Activated CD4-positive, alpha-beta T cell treated with anti-CD3 and anti-CD28 coated beads for 24 hours (primary cell): ENCODE data around the gene DOCK3.
"Not testable (repeated sequence)": the region's sequence is repeated elsewhere in the genome, so short reads cannot be mapped to it uniquely, and the experiment has no call there.

Experiments used
- DNase-seq, 2 donors: peaks; one replicate each; pipeline ENCODE4 v3.0.0-alpha.2; 2020; ENCODE audit warnings: low read depth in 2 of 2

The DOCK3 gene

DNA sequence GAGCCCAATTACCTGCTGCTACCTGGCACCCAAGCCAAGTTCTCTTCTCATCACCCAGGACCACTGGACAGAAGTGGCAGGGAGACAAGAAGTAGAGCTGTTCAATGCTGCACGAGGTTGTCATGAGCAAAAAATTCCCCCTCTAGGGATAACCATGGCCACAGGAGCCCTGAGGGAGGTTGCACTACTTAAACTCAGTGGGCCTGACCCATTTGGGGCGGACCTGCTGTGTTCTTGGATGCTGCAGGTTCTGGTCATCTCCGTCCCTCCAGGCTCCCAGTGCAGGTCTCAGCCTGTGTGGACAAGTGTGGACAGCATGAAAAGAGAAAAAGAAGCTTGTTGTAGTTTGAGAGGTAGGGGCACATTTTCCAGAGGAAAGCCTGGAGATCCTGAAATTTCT lies 684.3 kb downstream of the DOCK3 start:
- DNase-seq: no peak

DNA sequence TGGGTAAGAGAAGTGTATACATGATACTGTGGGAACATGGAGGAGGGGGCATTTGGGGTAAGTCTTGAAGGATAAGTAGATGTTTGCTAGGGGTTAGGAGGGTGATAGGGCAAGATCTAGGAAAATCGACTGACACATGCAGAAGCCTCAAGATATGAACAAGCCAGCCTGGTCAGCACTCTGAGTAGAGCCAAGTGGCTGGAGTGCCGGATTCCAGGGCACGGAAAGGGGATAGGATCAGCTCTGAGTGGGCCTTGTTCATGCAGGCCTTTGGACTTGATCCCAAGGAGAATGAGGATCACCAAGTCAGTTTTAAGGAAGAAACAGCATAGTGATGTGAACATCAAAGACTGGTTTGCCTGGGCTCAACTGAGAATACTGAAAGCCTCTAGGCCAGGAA lies 686.1 kb downstream of the DOCK3 start:
- DNase-seq: no peak

- no peak for DNase-seq
These were observed 687.0 kb downstream of the DOCK3 start for GRCh38 chr3:51361746-51362145.

GRCh38 chr3:51362476-51362875 lies 687.7 kb downstream of the DOCK3 start:
- DNase-seq: no peak

- DNase-seq: not testable (repeated sequence)
These were observed 693.5 kb downstream of the DOCK3 start for GRCh38 chr3:51368276-51368675.

DNA sequence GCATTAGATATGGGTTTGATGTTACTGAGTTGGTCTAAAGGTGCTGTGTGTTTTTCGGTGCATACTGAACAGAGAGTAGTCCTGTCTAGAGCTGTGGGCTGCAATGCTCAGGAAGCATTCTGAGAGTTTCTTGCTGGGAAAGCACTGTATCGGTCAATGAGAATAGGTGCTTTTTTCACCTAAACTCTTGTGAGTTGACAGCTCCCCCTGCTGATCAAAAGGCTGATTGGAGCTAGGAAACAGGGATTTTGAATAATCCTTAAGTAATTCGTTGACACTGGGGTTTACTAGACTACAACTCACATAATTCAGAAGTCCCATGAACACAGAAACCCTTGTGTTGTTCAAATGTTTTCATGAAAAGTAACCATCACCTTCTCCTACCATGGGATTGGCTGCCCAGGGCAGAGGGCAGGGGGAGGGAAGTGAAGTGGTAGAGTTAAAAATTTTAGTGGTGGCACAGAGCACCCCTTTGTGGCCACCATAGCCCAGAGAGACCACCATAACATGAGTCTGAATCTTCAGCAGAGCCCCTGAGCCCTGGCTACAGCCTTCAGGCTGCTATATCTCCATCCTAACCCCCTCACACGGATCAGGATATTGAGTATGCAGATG lies 697.3 kb downstream of the DOCK3 start:
- DNase-seq: peak in 1 of 2 donors; percentile 44

DNA sequence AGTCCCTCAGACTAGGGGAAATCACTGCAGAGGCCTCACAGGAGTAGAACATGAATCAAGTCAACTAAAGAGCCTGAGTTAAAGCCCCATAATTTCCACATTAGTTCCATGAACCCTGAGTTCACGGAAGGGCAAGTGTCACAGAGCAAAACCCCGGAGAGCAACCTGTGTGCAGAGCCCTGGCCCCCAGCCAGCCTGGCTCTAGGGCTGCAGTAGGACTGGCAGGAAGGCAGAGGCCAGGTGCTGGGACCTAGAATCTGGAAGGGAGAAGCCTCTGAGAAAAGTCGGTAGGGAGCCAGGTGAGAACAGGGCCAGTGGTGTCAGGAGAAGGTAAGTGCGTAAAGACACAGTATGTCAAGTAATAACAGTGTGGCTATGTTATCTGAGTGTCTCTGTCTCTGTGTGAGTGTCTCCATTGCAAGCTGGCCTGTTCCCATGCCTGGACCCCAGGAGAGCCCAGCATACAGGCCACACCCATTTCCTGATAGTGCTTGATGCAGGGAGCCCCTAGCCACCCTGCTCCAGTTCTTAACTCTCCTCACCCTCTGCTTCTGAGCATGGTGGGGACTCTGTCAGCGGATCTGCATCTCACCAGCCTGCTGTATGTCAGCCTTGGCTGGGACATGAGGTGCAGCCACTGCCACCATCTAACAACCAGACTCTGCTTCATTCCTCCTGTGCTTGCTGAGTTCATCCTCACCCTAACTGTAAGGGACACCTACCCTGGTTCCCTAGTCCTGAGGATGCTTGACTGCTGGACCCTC lies 699.1 kb downstream of the DOCK3 start:
- DNase-seq: no peak

DNA sequence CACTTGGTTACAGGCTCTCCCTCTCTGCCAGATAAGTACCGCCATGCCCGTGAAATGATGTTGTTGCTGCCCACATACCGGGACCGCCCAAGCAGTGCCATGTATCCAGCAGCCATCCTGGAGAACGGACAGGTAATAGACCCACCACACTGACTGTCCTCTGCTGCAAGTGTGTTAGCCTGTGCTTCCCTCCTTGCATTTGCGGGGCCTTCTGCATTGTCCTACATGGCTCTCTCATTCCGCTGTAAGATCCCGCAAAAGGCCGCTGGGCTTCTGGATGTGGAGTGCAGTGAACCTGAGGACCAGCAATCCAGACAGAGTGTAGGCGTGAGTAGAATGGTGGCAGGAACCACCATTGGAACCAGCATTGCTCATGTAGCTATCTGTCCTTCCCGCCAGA lies 699.7 kb downstream of the DOCK3 start:
- DNase-seq: no peak

DNA sequence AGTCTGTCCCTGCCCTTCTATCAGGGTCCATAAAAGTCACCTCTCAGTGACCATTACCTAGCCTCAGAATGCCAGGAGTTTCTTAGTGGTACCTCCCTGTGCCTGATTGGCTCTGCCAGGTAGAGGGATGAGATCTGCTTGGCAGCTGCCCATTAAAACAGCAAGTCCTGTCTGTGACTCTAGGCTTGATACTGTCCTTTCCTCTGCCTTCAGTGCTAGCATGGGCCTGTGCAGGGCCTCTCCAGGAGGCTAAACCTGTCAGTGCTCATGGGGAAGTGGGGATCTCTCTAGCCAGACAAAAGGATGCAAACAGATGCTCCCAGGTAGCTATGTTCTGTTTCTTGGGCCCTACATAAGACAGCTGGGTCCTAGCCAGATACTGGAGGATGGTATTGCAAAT lies 700.4 kb downstream of the DOCK3 start:
- DNase-seq: no peak

GRCh38 chr3:51375571-51375970 lies 700.8 kb downstream of the DOCK3 start:
- DNase-seq: no peak

- no peak for DNase-seq
These were observed 703.3 kb downstream of the DOCK3 start for GRCh38 chr3:51378065-51378464.

DNA sequence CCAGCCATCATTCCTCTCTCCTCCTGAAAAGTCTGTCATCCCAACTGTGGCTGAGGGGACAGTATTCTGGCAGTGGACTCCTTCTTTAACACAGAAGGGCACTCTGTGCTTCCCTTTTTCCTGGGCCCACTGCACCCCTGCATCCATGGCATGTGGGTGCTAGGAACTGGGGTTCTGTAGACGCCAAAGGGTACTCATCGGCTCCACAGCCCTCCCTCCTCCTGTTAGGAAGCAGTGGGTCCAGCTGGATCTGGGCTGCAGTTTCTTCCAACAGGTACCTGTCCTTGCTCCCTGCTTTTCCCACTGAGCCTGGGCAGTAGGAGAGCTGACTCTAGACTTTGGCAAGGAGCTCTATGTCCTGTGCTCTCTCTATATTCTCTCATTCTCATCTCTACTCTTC lies 704.0 kb downstream of the DOCK3 start:
- DNase-seq: no peak

- DNase-seq: no peak
These were observed 704.6 kb downstream of the DOCK3 start for GRCh38 chr3:51379301-51379700.

- no peak for DNase-seq
These were observed 705.2 kb downstream of the DOCK3 start for GRCh38 chr3:51379746-51380455.

DNA sequence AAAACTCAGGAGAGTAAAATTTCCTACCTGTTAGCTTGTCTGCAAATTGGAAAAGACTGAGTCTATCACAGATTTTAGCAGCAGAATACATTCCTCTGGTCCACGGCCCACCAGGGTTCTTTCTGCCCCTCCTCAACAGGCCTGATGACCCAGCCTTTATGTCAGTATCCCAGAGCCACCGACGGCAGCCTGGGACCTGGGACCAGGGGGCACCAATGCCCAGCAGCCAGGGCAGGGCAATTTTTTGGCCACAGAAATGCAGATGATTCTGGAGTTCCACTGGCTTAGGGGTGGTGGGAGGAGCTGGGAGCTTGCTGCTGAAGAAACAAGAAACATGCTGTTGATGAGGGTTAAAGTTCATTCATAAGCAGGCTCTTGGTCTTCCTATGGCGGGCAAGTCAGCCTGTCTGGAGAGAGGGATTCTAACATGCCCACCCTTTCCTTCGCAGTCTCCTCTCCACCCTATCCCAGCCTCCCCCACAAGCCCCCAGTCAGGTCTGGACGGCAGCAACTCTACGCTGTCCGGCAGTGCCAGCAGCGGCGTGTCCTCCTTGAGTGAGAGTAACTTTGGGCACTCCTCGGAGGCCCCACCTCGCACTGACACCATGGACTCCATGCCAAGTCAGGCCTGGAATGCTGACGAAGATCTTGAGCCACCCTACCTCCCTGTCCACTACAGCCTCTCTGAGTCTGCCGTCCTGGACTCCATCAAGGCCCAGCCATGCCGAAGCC lies 706.0 kb downstream of the DOCK3 start:
- DNase-seq: no peak

DNA sequence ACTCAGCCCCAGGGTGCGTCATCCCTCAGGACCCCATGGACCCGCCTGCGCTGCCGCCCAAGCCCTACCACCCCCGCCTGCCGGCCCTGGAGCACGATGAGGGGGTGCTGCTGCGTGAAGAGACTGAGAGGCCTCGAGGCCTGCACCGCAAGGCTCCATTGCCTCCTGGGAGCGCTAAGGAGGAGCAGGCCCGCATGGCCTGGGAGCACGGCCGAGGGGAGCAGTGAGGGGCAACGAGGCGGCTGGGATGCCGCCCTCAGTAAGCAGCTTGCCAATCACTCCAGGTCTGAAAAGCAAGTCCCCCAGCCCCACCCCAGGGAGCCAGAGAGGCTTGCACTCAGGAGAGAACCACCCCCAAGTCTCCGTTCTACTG lies 706.6 kb downstream of the DOCK3 start:
- no peak for DNase-seq

DNA sequence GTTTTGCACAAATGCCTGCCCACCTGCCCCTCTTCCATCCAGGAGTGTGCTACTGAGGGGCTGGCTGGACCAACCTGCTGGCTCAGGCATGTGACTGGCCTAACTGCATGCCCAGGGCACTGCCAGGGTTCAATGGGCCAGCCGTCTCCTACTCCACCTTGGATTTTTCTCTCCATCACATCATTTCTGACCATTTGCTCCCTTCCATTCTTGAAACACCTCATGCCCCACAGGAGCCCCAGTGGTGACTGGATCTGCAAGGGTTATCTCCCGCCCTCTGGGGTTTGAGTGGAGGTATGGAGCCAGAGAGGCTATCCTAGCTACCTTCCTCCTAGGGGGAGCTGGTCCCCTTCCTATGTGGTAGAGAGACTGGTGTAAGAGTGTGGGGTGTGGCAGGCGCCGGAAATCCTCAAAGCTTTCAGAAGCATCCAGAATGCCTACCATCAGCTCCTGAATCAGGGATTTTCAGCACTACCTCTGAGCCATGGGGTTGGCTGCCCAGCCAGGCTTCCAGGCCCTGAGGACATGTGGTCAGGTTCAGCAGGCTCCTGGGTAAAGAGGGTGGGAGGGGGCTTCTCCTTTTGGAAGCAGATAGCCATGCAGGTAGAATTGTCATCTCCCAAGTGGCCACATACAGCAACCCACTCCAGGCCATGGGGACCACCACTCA lies 707.5 kb downstream of the DOCK3 start:
- no peak for DNase-seq

DNA sequence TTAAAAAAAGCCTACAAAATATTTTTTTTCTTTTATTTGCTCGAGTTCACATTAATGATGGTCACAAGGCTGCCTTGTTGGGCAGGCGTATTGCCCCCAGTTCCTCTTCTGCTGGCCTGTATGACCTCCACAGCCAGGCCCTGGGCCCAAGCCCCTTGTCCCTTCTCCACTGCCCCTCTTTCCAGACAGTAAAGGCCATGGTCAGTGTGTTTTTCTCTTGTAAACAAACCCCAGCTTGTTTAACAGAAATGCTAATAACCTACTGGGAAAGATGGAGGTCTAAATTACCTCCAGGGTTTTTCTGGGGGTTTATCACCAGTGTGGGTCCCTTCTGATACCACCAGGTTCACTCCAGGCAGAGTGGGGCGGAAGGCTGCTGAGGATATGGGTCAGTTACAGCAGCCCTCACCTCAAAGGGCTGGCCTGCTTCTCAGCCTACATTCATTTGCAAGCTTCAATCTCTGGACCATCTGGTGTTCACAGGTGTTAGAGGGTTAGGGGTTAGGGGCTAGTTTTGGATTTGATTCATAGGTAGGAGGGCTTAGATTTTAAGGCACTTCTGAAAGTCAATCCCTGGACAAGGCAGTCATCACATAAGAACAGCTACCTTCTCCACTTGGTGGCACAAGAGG lies 708.3 kb downstream of the DOCK3 start:
- DNase-seq: no peak

GRCh38 chr3:51384055-51384725 lies 709.5 kb downstream of the DOCK3 start:
- no peak for DNase-seq

- DNase-seq: peak; percentile 93
These were observed 710.2 kb downstream of the DOCK3 start, which contains the start of gene MANF for GRCh38 chr3:51384726-51385473. Gene MANF (plus strand): TSS chr3:51385291. CDS start chr3:51385343, 52 bp downstream.
